Measurements from ENCODE around the gene KLK2.

The KLK2 gene

DNA sequence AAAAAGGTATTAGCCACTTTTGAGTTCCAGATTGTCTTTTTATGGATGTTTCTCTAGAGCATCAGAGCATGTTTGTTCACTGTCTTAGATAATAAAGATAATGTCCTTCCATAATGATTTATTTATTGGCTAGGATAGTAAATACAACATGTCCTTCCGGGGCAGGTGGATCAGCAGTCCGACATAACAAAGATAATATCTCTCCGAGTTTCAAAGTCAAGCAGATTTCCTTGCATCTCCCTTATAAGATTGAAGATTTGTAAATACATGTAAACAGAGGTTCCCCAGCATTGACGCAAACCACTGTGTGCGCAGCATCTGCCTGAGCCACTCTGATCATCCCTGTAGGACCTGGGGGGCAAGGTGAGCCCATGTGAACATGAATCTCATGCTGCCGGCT lies 31.1 kb upstream of the KLK2 start:
- peaks cover 61% of the 10 kb centered on the region for H3K27me3 ChIP-seq (ENCODE audit: insufficient read depth, low read depth, severe bottlenecking)

DNA sequence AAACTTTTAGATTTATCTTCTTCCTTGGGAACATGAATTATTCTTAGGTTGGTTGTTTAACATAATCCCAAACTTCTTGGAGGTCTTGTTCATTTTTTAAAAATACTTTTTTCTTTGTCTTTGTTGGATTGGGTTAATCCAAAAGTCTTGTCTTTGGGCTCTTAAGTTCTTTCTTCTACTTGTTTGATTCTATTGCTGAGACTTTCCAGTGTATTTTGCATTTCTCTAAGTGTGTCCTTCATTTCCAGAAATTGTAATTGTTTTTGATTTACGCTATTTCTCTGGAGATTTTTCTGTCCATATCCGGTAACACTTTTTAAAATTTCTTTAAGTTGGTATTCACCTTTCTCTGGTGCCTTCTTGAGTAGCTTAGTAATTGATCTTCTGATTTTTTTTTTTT lies 30.0 kb upstream of the KLK2 start:
- H3K4me3 ChIP-seq (ENCODE audit: low read depth, low read length): no peak overlapping the region
- TF ChIP-seq, protein P1, sequence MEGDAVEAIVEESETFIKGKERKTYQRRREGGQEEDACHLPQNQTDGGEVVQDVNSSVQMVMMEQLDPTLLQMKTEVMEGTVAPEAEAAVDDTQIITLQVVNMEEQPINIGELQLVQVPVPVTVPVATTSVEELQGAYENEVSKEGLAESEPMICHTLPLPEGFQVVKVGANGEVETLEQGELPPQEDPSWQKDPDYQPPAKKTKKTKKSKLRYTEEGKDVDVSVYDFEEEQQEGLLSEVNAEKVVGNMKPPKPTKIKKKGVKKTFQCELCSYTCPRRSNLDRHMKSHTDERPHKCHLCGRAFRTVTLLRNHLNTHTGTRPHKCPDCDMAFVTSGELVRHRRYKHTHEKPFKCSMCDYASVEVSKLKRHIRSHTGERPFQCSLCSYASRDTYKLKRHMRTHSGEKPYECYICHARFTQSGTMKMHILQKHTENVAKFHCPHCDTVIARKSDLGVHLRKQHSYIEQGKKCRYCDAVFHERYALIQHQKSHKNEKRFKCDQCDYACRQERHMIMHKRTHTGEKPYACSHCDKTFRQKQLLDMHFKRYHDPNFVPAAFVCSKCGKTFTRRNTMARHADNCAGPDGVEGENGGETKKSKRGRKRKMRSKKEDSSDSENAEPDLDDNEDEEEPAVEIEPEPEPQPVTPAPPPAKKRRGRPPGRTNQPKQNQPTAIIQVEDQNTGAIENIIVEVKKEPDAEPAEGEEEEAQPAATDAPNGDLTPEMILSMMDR (IDR thresholded peaks at IDR 0.05; ENCODE audit: low read depth, low read length): no peak
- H3K36me3 ChIP-seq: no peaks in the 10 kb centered on the region
- no peak overlapping the region for H3K27ac ChIP-seq
- H3K9me3 ChIP-seq (ENCODE audit: severe bottlenecking): peaks cover 23% of the 10 kb centered on the region
- H3K27me3 ChIP-seq (ENCODE audit: insufficient read depth, low read depth, severe bottlenecking): peaks cover 67% of the 10 kb centered on the region
- DNase-seq: no peak

More for the DNA sequence above, 31.1 kb upstream of the KLK2 start:
- Histone ChIP-seq H3K4me3 (ENCODE audit: low read depth, low read length) (no peak overlapping the region), H3K9me3 (ENCODE audit: severe bottlenecking) (peaks cover 23% of the 10 kb centered on the region), H3K27ac (no peak overlapping the region), H3K36me3 (no peaks in the 10 kb centered on the region)
- DNase-seq: no peak
- TF ChIP-seq, protein P1 (IDR thresholded peaks at IDR 0.05; ENCODE audit: low read depth, low read length): no peak

DNA sequence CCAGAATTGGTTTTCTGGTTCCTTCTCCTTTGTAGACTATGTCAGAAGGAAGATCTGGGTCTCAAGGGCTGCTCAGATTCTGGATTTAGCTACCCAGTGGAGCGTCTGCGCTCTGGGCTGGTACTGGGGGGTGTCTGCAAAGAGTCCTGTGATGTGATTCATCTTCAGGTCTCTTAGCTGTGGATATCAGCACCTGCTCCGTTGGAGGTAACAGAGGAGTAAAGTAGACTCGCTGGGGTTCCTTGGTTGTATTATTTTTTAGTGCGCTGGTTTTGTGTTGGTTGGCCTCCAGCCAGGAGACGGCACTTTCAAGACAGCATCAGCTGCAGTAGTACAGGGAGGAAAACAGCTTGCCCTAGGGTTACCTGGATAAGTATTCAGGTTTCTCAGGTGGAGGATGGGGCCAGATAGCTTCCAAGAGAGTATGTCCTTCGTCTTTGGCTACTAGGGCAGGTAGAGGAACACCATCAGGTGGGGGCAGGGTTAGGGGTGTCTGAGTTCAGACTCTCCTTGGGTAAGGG lies 29.5 kb upstream of the KLK2 start:
- peaks cover 73% of the 10 kb centered on the region for H3K27me3 ChIP-seq (ENCODE audit: insufficient read depth, low read depth, severe bottlenecking)
- TF ChIP-seq, protein P1 (IDR thresholded peaks at IDR 0.05; ENCODE audit: low read depth, low read length): no peak
- H3K27ac ChIP-seq: no peak overlapping the region
- H3K36me3 ChIP-seq: no peaks in the 10 kb centered on the region
- DNase-seq: no peak
- H3K9me3 ChIP-seq (ENCODE audit: severe bottlenecking): peaks cover 23% of the 10 kb centered on the region
- H3K4me3 ChIP-seq (ENCODE audit: low read depth, low read length): no peak overlapping the region

DNA sequence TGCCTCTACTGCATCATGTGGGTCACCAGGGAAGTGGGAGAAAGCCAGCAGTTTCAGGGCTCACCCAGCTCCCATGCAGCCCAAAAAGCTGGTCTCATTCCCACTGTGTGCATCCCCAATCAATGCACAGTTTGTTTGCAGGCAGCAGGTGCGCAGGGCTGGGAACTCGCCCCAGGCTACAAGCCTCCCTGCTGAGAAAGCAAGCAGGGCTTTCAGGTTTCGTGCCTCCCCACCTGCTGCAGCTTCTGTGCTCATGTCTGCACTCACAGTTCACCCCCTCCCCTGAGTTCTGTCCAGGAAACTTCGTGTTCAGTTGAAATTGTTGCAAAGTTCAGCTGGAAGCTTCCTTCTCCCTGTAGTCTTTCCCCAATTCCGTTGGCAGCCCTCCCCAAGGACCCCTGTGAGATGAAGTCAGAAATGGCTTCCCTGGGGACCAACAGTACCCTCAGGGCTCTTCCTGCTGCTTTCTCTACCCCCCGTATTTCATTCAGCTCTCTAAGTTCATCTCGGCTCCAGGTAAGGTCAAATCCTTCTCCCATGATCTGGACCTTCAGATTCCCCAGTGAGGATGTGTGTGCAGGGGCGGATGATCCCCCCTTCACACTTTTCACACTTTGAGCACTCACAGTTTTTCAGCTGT lies 28.8 kb upstream of the KLK2 start:
- H3K9me3 ChIP-seq (ENCODE audit: severe bottlenecking): peaks cover 23% of the 10 kb centered on the region
- no peak overlapping the region for H3K4me3 ChIP-seq (ENCODE audit: low read depth, low read length)
- H3K36me3 ChIP-seq: no peaks in the 10 kb centered on the region
- peaks cover 75% of the 10 kb centered on the region for H3K27me3 ChIP-seq (ENCODE audit: insufficient read depth, low read depth, severe bottlenecking)
- TF ChIP-seq, protein P1 (IDR thresholded peaks at IDR 0.05; ENCODE audit: low read depth, low read length): no peak
- H3K27ac ChIP-seq: no peak overlapping the region
- DNase-seq: no peak

DNA sequence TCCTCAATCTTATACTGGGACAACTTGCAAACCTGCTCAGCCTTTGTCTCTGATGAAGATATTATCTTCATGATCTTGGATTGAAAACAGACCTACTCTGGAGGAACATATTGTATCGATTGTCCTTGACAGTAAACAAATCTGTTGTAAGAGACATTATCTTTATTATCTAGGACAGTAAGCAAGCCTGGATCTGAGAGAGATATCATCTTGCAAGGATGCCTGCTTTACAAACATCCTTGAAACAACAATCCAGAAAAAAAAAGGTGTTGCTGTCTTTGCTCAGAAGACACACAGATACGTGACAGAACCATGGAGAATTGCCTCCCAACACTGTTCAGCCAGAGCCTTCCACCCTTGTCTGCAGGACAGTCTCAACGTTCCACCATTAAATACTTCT lies 22.5 kb upstream of the KLK2 start:
- peaks cover 79% of the 10 kb centered on the region for H3K27me3 ChIP-seq (ENCODE audit: insufficient read depth, low read depth, severe bottlenecking)

More for the DNA sequence above, 22.5 kb upstream of the KLK2 start:
- H3K4me3 ChIP-seq (ENCODE audit: low read depth, low read length): no peak overlapping the region
- TF ChIP-seq, protein P1 (IDR thresholded peaks at IDR 0.05; ENCODE audit: low read depth, low read length): no peak
- DNase-seq: no peak
- H3K9me3 ChIP-seq (ENCODE audit: severe bottlenecking): no peaks in the 10 kb centered on the region
- H3K27ac ChIP-seq: no peak overlapping the region
- no peaks in the 10 kb centered on the region for H3K36me3 ChIP-seq

Data from WERI-Rb-1 (cell line).